GOT3 (cell line): ENCODE results near the gene ROCK2.
"Not testable (repeated sequence)": the region's sequence is repeated elsewhere in the genome, so short reads cannot be mapped to it uniquely, and the experiment has no call there.

ENCODE experiments used
- DNase-seq: peaks from one replicate; lab custom pipeline; 2025; ENCODE audit warnings: mixed read lengths; lab: John Stamatoyannopoulos, UW

ROCK2 gene

DNA sequence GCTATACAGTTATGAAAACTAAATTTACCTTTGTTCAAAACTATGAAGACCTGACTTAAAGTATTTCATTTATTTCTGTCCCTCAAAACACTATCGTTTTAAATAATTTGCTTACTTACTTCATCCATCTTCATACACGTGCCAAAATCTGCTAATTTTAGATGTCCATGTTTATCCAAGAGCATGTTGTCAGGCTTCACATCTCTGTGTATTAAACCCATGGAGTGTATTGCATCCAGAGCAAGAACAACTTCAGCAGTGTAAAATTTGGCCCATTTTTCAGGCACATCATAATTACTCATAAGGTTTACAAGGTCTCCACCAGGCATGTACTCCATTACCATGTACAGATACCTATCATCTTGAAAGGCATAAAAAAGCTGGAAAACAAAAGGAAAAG is 108.9 kb downstream of the ROCK2 start:
- DNase-seq = no peak

DNA sequence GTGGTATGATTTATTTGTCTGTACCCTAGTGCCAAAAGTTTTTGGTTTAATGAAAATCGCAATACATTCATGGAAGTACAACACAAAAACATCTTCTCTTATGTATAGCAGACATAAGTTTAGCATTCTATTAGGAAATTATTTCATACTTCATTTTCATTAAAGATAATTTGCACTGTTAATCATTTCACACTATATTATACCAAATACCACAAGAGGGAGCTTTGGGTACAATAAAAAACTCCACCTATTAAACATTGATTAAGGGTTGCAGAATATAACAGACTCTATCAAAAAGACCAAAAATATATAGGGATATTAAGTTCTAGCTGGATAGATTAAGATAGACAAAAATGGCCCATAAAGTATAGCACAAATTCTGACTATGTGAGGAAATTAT is 110.1 kb downstream of the ROCK2 start:
- DNase-seq = no peak

GRCh38 chr2:11231193-11231592 is 113.2 kb downstream of the ROCK2 start:
- not testable (repeated sequence) for DNase-seq

- no peak for DNase-seq
Observed at GRCh38 chr2:11228692-11229091, 115.7 kb downstream of the ROCK2 start.

GRCh38 chr2:11227595-11227994 is 116.8 kb downstream of the ROCK2 start:
- no peak for DNase-seq

- no peak for DNase-seq
Observed at GRCh38 chr2:11224887-11225286, 119.5 kb downstream of the ROCK2 start.

DNA sequence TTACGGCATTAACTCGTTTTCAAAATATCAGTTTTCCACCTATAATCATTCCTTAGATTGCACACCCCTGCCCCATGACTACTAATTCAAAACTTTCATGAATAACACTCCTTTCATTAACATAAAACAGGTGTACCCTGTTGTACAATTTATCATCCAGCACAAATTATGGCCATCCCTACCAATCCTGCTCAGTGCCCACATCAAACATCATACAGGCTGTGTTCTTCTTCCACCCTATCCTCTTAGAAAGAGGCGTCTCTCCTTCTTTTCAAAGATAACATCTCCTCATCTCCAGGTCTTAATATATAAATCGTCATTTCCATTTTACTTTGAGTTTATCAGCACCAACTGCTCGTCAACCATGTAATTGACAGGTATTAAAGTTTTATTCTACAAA is 121.6 kb downstream of the ROCK2 start:
- DNase-seq = no peak

DNA sequence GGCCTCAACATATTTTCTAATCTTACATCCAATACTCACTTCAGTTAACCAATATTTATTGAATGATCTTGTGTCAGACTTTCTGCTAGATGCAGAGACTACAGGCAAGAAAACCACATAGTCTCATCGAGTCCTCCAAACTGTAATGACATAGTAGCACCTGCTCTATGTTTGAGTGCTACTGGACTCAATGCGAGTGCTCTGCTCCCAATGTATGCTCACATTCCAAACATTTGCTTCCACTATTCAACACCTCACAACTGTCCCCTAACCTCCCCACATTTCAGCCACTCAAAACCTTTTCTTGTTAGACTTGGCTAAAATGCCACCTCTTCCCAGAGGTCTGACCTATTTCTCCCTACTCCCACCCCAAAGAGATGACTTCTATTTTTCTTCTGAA is 124.0 kb downstream of the ROCK2 start:
- DNase-seq = no peak

- no peak for DNase-seq
Observed at GRCh38 chr2:11215407-11215806, 129.0 kb downstream of the ROCK2 start.

GRCh38 chr2:11214770-11215169 is 129.7 kb downstream of the ROCK2 start:
- DNase-seq = no peak

GRCh38 chr2:11213975-11214374 is 130.5 kb downstream of the ROCK2 start:
- DNase-seq = no peak

DNA sequence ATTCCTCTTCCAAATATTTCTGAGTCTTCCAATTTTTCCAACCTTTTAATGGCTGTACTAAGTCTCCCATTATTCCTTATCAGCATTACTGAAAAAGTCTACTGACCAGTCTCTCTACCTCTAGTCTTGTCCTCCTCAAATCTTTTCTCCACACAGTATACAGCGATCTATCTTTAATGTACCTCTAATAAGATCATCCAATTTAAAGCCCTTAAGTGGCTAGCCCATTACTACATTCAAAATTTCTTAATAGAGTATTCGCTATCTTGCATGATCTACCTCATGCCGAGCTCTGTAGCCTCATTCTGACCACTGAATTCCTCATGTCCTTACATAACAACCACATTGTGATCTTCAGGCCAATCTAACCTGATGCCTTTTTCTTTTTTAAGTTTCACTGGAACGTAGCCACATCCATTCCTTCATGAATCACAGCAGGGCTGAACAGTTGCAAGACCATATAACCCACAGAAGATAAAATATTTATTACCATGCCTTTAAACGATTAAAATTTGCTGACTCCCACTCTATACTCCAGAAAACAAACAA is 131.3 kb downstream of the ROCK2 start:
- DNase-seq = no peak

DNA sequence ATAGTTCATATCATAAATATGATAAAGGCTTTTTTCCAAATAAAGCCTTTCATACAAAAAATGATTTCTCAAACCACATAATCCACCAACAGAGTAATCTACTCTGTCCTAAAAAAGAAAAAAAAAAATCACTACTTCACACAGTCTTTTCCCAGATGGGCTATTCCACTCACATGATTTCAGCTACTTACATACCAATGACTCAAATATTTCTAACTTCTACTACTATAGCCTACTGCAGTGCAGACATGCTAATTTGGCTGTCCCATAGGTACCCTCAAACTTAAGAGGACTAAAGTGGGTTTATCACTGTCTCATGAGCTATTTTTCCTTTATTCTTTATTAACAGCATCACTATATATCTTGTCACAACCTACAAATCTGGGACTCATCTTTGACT is 131.8 kb downstream of the ROCK2 start:
- DNase-seq = no peak

DNA sequence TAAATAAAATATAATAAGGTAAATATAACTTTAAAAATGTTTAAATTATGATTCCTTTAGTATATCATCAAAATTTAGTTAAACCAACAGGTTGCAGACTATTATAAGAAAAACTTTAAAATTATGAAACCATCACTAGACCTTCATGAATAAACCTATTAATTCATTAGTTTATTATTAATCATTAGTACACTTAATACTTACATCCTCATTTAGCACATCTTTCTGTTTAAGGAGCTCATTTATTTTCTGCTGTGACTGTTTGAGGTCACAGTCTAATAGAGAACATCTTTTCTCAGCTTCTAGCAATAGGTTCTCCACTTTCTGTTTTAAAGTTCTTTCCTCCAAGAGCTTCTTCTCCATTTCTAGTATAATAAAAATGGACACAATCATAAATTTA is 136.4 kb downstream of the ROCK2 start:
- DNase-seq = no peak

- no peak for DNase-seq
Observed at GRCh38 chr2:11203480-11203879, 141.0 kb downstream of the ROCK2 start.

GRCh38 chr2:11201969-11202368 is 142.5 kb downstream of the ROCK2 start:
- no peak for DNase-seq

- no peak for DNase-seq
Observed at GRCh38 chr2:11200651-11201050, 143.8 kb downstream of the ROCK2 start.

- DNase-seq = no peak
Observed at GRCh38 chr2:11196246-11196645, 148.2 kb downstream of the ROCK2 start.

GRCh38 chr2:11187731-11188130 is 156.7 kb downstream of the ROCK2 start:
- DNase-seq = no peak

GRCh38 chr2:11187083-11187619 is 157.3 kb downstream of the ROCK2 start:
- no peak for DNase-seq

DNA sequence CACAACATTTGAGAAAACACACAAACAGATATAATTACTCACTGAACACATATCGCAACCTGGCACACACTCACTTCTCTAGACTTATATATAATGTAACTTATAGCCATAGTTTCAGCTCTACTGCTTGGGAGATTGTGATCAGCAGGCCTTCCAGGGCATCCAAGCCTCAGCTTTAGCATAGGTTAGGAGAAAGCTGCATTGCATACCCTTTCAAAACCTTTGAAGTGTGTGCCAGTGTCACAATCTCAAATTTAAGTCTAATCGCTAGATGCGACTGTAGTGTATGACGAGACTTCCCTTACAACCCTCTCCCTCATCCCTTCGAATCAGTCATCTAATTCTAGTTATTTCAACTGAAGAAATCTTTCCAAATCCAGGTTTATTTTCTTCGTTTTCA is 158.3 kb downstream of the ROCK2 start:
- DNase-seq = no peak

GRCh38 chr2:11182951-11183350 is 161.5 kb downstream of the ROCK2 start:
- no peak for DNase-seq

- no peak for DNase-seq
Observed at GRCh38 chr2:11180653-11181052, 163.8 kb downstream of the ROCK2 start.

GRCh38 chr2:11179899-11180298 is 164.5 kb downstream of the ROCK2 start:
- no peak for DNase-seq

DNA sequence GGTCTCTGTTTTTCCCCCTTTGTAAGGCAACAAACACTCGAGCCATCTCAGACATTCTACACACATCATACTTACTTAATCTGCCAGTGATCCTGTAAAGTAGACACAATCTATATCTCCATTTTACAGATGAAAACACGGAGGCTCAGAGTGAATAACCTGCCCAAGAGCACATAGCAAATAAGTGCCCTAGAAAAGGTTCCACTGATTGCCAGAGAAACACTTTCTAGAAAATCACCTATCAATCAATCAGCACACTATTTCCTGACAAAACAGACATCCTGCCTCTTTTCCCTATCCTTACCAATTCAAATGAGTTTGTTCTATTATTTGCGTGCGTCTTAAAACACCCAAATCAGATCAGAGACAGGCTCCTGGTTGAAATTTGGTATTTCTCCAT is 165.2 kb downstream of the ROCK2 start:
- DNase-seq = no peak
